Kidney epithelial cell (primary cell): ENCODE measurements around the gene NAAA. TPM values are rescaled to one million over a fixed set of nuclear protein-coding genes. Genes with fewer than 3 reads are reported as not detected.
A peak's percentile ranks its signal among the peaks of the same experiment; 100 is the strongest.
"Not testable (repeated sequence)": the region's sequence is repeated elsewhere in the genome, so short reads cannot be mapped to it uniquely, and the experiment has no call there.

Experiments used
- DNase-seq: peaks from one replicate; pipeline ENCODE4 v3.0.0-alpha.2; 2010; ENCODE audit warnings: low read depth
- H3K27me3 ChIP-seq: 2 replicates; pipeline ENCODE4 v1.6.0; 2011; ENCODE audit warnings: low read length; ENCODE audit not compliant: control insufficient read depth, insufficient read depth
- H3K36me3 ChIP-seq: 2 replicates; pipeline ENCODE4 v1.5.1; 2011; ENCODE audit warnings: low read length; ENCODE audit not compliant: control insufficient read depth, insufficient read depth
- H3K4me3 ChIP-seq: 2 replicates; pipeline ENCODE4 v1.5.1; 2011; ENCODE audit warnings: low read depth, mild to moderate bottlenecking, control low read depth, low read length
- total RNA-seq: library from RNA; depleted of rRNA; stranded (reverse); fragments of >200 nt; gene quantifications from 2 replicates; pipeline ENCODE4 v1.2.3, GENCODE V29; 2015
- TF ChIP-seq, protein P1 (sequence below): IDR thresholded peaks from 2 replicates; pipeline ENCODE4 v1.5.1; 2011; ENCODE audit warnings: mild to moderate bottlenecking, moderate library complexity, low read length, control low read depth, inconsistent platforms; ENCODE audit not compliant: insufficient read depth, poor library complexity, severe bottlenecking

The NAAA gene
- total RNA-seq, 1 donor from 2014 or later: 13.2 TPM

DNA sequence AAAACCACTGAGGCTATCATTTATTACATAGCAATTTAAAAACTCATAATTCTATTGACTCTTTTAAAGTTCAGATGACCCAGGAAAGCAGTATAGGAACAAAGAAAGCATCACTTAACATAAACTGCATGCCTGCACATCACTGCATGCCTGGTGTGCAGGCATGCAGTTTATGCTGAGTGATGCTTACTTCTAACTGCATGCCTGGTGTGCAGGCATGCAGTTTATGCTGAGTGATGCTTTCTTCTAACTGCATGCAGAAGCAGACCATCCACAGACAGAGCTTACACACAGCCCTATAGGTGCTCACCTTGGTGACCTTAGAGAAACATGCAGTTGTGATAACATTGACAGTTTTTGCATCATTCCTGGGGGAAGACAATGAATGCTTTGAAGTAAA lies 33.0 kb upstream of the NAAA start:
- TF ChIP-seq, protein P1, sequence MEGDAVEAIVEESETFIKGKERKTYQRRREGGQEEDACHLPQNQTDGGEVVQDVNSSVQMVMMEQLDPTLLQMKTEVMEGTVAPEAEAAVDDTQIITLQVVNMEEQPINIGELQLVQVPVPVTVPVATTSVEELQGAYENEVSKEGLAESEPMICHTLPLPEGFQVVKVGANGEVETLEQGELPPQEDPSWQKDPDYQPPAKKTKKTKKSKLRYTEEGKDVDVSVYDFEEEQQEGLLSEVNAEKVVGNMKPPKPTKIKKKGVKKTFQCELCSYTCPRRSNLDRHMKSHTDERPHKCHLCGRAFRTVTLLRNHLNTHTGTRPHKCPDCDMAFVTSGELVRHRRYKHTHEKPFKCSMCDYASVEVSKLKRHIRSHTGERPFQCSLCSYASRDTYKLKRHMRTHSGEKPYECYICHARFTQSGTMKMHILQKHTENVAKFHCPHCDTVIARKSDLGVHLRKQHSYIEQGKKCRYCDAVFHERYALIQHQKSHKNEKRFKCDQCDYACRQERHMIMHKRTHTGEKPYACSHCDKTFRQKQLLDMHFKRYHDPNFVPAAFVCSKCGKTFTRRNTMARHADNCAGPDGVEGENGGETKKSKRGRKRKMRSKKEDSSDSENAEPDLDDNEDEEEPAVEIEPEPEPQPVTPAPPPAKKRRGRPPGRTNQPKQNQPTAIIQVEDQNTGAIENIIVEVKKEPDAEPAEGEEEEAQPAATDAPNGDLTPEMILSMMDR: no peak
- H3K36me3 ChIP-seq: no peaks in the 10 kb centered on the region
- no peaks in the 10 kb centered on the region for H3K27me3 ChIP-seq
- DNase-seq: peak; percentile 35
- no peak overlapping the region for H3K4me3 ChIP-seq

DNA sequence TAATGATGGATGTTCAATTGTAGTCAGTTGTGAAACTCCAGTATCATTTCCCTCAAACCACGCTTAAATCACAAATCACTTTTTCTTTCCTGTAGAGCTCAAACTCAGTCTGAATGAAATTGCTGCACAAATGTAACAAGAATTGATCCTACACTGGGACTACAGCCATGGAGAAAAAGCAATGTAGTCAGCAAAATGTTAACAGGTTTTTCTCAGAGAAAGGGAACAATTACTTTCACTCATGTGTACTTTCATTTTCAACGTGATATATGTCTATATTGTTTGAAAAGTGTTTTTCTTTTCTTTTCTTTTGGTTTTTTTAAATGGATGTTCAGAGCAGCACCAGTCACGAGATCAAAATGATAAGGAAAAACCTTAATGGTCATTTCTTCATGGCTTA lies 27.3 kb upstream of the NAAA start:
- Histone ChIP-seq H3K4me3 (no peak overlapping the region), H3K27me3 (no peaks in the 10 kb centered on the region), H3K36me3 (peaks cover 3% of the 10 kb centered on the region)
- DNase-seq: no peak
- TF ChIP-seq, protein P1: no peak

DNA sequence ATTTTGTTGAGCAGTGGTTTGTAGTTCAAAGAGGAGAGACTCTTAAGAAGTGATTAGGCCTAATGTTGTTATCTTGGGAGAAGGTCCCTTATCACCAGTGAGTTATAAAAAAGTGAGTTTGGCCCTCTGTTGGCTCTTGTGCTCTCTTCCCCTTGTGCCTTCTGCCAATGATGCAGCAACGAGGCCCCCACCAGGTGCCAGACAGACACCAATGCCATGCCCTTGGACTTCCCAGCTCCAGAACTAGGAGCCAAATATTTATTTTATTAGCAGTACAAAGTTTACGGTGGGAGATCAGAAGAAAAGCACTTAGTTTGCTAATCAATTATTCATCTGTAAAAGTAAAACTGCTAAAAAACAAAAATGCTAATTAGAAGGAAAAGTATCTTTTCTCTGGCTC lies 22.7 kb upstream of the NAAA start:
- DNase-seq: no peak
- no peaks in the 10 kb centered on the region for H3K27me3 ChIP-seq
- TF ChIP-seq, protein P1: no peak
- H3K36me3 ChIP-seq: peaks cover 3% of the 10 kb centered on the region
- no peak overlapping the region for H3K4me3 ChIP-seq

DNA sequence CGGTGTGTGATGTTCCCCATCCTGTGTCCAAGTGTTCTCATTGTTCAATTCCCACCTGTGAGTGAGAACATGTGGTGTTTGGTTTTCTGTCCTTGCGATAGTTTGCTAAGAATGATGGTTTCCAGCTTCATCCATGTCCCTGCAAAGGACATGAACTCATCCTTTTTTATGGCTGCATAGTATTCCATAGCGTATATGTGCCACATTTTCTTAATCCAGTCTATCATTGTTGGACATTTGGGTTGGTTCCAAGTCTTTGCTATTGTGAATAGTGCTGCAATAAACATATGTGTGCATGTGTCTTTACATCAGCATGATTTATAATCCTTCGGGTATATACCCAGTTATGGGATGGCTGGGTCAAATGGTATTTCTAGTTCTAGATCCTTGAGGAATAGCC lies 21.3 kb upstream of the NAAA start:
- DNase-seq, H3K36me3 ChIP-seq, H3K4me3 ChIP-seq, H3K27me3 ChIP-seq: not testable (repeated sequence)

DNA sequence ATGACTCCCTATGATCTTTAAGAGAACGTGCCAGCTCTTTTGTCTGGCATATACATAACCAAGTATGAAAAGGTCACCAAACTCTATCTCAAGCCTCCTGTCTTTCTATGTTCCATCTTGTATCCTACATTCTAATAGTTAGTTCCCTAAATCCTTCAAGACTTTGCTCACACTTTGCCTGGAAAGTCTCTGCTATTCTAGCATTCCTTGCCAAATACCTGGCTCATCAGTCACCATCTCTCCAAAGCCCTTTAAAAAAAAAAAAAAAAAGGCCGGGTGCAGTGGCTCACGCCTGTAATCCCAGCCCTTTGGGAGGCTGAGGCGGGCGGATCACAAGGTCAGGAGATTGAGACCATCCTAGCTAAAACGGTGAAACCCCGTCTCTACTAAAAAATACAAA lies 17.7 kb upstream of the NAAA start:
- H3K4me3 ChIP-seq, DNase-seq, H3K36me3 ChIP-seq: not testable (repeated sequence)

DNA sequence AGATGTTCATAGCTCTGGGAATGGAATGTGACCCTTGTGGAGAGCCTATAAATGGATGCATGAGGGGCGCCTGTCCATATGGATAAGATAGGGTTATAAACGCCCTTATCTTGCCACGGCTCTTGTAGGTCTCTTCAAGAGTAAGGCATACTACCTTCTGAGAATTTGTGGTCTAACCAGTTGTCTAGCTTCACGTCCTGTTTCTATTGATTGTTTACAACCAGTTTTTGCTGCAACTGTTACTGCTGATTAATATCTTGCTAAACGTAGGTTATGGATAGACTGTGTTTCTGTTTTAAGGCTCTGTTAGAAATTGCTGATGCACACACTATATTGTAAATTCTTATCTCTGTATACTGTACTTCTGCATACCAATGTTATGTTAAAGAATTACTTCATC lies 14.0 kb upstream of the NAAA start:
- H3K27me3 ChIP-seq, DNase-seq, H3K4me3 ChIP-seq, H3K36me3 ChIP-seq: not testable (repeated sequence)

More for the DNA sequence above, 17.7 kb upstream of the NAAA start:
- H3K27me3 ChIP-seq: not testable (repeated sequence)

DNA sequence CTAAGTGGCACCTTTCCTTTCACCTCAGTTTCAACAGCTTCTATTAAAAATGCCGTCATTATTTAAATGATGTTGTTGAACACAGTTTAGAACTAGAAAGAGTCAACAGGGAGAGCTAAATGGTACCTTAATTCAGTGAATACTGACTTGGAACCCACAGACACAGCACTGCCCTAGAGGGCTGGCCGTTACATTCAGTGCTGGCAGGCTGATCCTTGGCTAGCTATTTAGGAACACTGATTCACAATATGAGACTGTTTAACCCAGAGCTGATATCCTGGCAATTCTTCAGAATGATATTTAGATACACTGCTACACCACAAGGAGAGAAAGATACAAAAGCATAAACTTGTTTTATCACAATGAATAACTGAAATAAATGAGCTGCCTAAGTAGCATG lies 12.7 kb upstream of the NAAA start:
- TF ChIP-seq, protein P1: no peak
- no peak for DNase-seq
- Histone ChIP-seq H3K27me3 (no peaks in the 10 kb centered on the region), H3K36me3 (no peaks in the 10 kb centered on the region), H3K4me3 (no peak overlapping the region)
